ENCODE measurements around the gene ACTR3C. TPM values are rescaled to one million over a fixed set of nuclear protein-coding genes. Genes with fewer than 3 reads are reported as not detected.
"Not testable (repeated sequence)": the region's sequence is repeated elsewhere in the genome, so short reads cannot be mapped to it uniquely, and the experiment has no call there.

ACTR3C gene
- polyA plus RNA-seq, 2 donors = 8.0 to 8.5 TPM

GRCh38 chr7:150276132-150276695 lies 47.1 kb downstream of the ACTR3C start:
- not testable (repeated sequence) for H3K27ac ChIP-seq (ENCODE audit: low read depth in 2 of 2, low read length in 1 of 2); H3K4me3 ChIP-seq (ENCODE audit: low read depth in 1 of 2, low read length in 2 of 2); H3K27me3 ChIP-seq (ENCODE audit: control insufficient read depth in 1 of 2, insufficient read depth in 2 of 2, low read length in 2 of 2); H3K9me3 ChIP-seq (ENCODE audit: control insufficient read depth in 2 of 2, insufficient read depth in 1 of 2, low read depth in 1 of 2, low read length in 1 of 2); H3K4me1 ChIP-seq (ENCODE audit: control insufficient read depth in 2 of 2, insufficient read depth in 2 of 2, low read length in 1 of 2); H3K36me3 ChIP-seq (ENCODE audit: control insufficient read depth in 2 of 2, insufficient read depth in 2 of 2, low read length in 1 of 2)
- WGBS, 2 donors = 56 to 59% methylated on average over 6 of the region's 6 CpGs

DNA sequence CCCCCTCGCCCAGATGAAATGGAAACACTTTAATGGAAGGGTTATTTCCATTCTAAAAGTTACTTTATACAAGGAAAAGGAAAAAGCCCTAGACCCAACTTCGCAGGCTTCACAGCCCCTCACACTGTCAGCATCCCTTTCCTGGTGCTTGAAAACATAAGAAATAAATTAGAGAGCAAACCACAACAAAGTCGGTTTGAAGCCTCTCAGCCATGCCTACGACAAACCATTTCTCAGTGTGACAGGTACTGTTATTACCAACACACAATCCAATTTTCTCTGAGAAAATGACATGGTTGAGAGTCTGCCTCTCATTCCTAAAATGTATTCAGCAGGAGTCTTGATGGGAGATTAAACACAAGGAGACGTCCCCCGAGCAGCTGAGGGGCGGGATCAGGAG lies 51.4 kb downstream of the ACTR3C start:
- H3K4me1 ChIP-seq (ENCODE audit: control insufficient read depth in 2 of 2, insufficient read depth in 2 of 2, low read length in 1 of 2); H3K4me3 ChIP-seq (ENCODE audit: low read depth in 1 of 2, low read length in 2 of 2); H3K27me3 ChIP-seq (ENCODE audit: control insufficient read depth in 1 of 2, insufficient read depth in 2 of 2, low read length in 2 of 2); H3K9me3 ChIP-seq (ENCODE audit: control insufficient read depth in 2 of 2, insufficient read depth in 1 of 2, low read depth in 1 of 2, low read length in 1 of 2); H3K36me3 ChIP-seq (ENCODE audit: control insufficient read depth in 2 of 2, insufficient read depth in 2 of 2, low read length in 1 of 2); H3K27ac ChIP-seq (ENCODE audit: low read depth in 2 of 2, low read length in 1 of 2): not testable (repeated sequence)
- WGBS, 2 donors = 81% methylated on average over 5 to 6 of the region's 7 CpGs

DNA sequence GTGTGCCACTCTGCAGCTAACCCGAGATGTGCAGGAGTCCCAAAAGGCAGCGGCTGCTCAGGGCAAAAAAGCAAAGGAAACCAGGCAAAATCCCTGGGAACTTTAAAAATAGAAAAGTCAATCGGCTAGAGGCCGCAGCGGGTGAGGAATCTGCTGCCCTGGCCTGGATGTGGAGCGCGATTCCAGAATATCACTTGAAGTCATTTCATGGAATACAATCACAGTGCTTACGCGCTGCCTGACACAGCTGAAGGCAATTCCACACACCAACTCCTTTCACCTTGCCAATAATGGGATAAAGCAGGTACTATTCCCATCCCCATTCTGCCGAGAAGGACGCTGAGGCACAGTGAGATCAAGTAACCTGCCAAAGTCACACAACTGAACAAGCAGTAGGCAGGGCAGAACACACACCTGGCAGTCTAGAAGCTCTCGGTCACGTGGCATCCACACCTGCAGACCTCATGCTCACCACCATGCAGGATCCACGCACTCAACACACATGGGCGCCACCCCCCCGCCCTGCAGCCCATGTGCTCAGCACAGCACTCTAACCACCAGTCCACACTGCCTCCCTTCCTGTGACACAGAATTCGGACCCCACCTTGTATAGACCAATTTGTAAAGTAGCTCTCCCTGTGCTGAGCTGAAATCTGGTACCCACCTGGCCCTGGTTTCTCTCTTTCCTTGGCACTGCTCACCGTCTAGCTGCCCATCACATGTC lies 53.1 kb downstream of the ACTR3C start:
- 93 to 97% methylated on average over 8 to 10 of the region's 18 CpGs for WGBS, 2 donors
- H3K9me3 ChIP-seq (ENCODE audit: control insufficient read depth in 2 of 2, insufficient read depth in 1 of 2, low read depth in 1 of 2, low read length in 1 of 2); H3K27ac ChIP-seq (ENCODE audit: low read depth in 2 of 2, low read length in 1 of 2); H3K36me3 ChIP-seq (ENCODE audit: control insufficient read depth in 2 of 2, insufficient read depth in 2 of 2, low read length in 1 of 2); H3K4me1 ChIP-seq (ENCODE audit: control insufficient read depth in 2 of 2, insufficient read depth in 2 of 2, low read length in 1 of 2); H3K27me3 ChIP-seq (ENCODE audit: control insufficient read depth in 1 of 2, insufficient read depth in 2 of 2, low read length in 2 of 2); H3K4me3 ChIP-seq (ENCODE audit: low read depth in 1 of 2, low read length in 2 of 2): not testable (repeated sequence)

- WGBS, 2 donors = no CpG with 5 or more reads among the region's 17 CpGs
- H3K27me3 ChIP-seq (ENCODE audit: control insufficient read depth in 1 of 2, insufficient read depth in 2 of 2, low read length in 2 of 2); H3K4me1 ChIP-seq (ENCODE audit: control insufficient read depth in 2 of 2, insufficient read depth in 2 of 2, low read length in 1 of 2); H3K9me3 ChIP-seq (ENCODE audit: control insufficient read depth in 2 of 2, insufficient read depth in 1 of 2, low read depth in 1 of 2, low read length in 1 of 2); H3K4me3 ChIP-seq (ENCODE audit: low read depth in 1 of 2, low read length in 2 of 2); H3K36me3 ChIP-seq (ENCODE audit: control insufficient read depth in 2 of 2, insufficient read depth in 2 of 2, low read length in 1 of 2); H3K27ac ChIP-seq (ENCODE audit: low read depth in 2 of 2, low read length in 1 of 2): not testable (repeated sequence)
These were observed 54.5 kb downstream of the ACTR3C start for GRCh38 chr7:150268798-150269197.

- not testable (repeated sequence) for H3K4me3 ChIP-seq (ENCODE audit: low read depth in 1 of 2, low read length in 2 of 2); H3K9me3 ChIP-seq (ENCODE audit: control insufficient read depth in 2 of 2, insufficient read depth in 1 of 2, low read depth in 1 of 2, low read length in 1 of 2); H3K4me1 ChIP-seq (ENCODE audit: control insufficient read depth in 2 of 2, insufficient read depth in 2 of 2, low read length in 1 of 2); H3K27me3 ChIP-seq (ENCODE audit: control insufficient read depth in 1 of 2, insufficient read depth in 2 of 2, low read length in 2 of 2); H3K36me3 ChIP-seq (ENCODE audit: control insufficient read depth in 2 of 2, insufficient read depth in 2 of 2, low read length in 1 of 2); H3K27ac ChIP-seq (ENCODE audit: low read depth in 2 of 2, low read length in 1 of 2)
- 66 to 71% methylated on average over 1 of the region's 8 CpGs for whole genome bisulfite sequencing, 2 donors
These were observed 55.1 kb downstream of the ACTR3C start for GRCh38 chr7:150268287-150268686.

DNA sequence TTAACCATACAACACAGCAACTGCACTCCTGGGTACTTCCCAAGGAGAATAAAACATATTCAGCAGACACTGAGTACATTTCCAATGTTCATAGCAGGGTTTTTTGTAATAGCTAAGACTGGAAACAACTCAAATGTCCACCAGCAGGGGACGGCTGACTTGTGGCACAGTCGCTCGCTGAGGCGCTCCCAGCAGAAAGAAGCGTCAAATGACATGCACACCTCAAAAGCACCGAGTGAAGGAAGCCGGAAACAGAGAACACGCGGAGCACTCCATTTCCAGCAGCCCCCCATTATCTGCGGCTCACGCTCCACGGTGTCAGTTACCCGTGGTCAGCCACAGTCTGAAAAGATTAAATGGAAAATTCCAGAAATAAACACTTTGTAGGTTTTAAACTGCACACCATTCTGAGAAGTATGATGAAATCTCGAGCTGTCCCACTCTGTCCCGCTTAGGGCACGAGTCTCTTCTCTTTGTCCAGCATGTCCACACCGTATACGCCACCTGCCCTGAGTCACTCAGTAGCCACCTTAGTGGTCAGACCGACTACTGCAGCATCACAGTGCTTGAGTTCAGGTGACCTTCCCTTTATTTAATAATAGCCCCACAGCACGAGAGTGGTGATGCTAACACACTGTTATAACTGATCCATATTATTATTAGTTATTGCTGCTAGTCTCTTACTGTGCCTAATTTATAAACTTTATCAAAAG lies 56.2 kb downstream of the ACTR3C start:
- not testable (repeated sequence) for H3K36me3 ChIP-seq (ENCODE audit: control insufficient read depth in 2 of 2, insufficient read depth in 2 of 2, low read length in 1 of 2); H3K27ac ChIP-seq (ENCODE audit: low read depth in 2 of 2, low read length in 1 of 2); H3K27me3 ChIP-seq (ENCODE audit: control insufficient read depth in 1 of 2, insufficient read depth in 2 of 2, low read length in 2 of 2); H3K4me3 ChIP-seq (ENCODE audit: low read depth in 1 of 2, low read length in 2 of 2); H3K9me3 ChIP-seq (ENCODE audit: control insufficient read depth in 2 of 2, insufficient read depth in 1 of 2, low read depth in 1 of 2, low read length in 1 of 2); H3K4me1 ChIP-seq (ENCODE audit: control insufficient read depth in 2 of 2, insufficient read depth in 2 of 2, low read length in 1 of 2)
- 83 to 85% methylated on average over 20 of the region's 20 CpGs for WGBS, 2 donors

GRCh38 chr7:150262656-150263055 lies 60.7 kb downstream of the ACTR3C start:
- H3K27me3 ChIP-seq (ENCODE audit: control insufficient read depth in 1 of 2, insufficient read depth in 2 of 2, low read length in 2 of 2); H3K36me3 ChIP-seq (ENCODE audit: control insufficient read depth in 2 of 2, insufficient read depth in 2 of 2, low read length in 1 of 2); H3K27ac ChIP-seq (ENCODE audit: low read depth in 2 of 2, low read length in 1 of 2); H3K9me3 ChIP-seq (ENCODE audit: control insufficient read depth in 2 of 2, insufficient read depth in 1 of 2, low read depth in 1 of 2, low read length in 1 of 2); H3K4me3 ChIP-seq (ENCODE audit: low read depth in 1 of 2, low read length in 2 of 2); H3K4me1 ChIP-seq (ENCODE audit: control insufficient read depth in 2 of 2, insufficient read depth in 2 of 2, low read length in 1 of 2): not testable (repeated sequence)
- WGBS, 2 donors = 82 to 88% methylated on average over 5 of the region's 5 CpGs

DNA sequence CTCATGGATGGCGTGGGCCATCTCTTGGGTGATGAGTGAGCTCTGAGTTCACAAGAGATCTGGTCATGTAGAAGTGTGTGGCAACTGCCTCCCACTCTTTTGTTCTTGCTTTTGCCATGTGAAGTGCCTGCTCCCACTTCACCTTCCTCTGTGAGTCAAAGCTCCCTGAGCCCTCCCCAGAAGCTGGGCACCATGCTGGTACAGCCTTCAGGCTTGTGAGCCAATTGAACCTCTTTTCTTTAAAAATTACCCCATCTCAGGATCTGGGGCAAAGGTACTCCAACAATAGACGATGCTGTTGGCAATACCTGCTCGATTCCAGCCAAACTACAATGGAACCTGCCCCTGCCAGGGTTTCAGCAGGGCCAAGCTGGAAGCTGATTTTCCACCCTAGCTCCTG lies 75.6 kb downstream of the ACTR3C start:
- H3K4me3 ChIP-seq (ENCODE audit: low read depth in 1 of 2, low read length in 2 of 2); H3K9me3 ChIP-seq (ENCODE audit: control insufficient read depth in 2 of 2, insufficient read depth in 1 of 2, low read depth in 1 of 2, low read length in 1 of 2); H3K27ac ChIP-seq (ENCODE audit: low read depth in 2 of 2, low read length in 1 of 2); H3K4me1 ChIP-seq (ENCODE audit: control insufficient read depth in 2 of 2, insufficient read depth in 2 of 2, low read length in 1 of 2); H3K27me3 ChIP-seq (ENCODE audit: control insufficient read depth in 1 of 2, insufficient read depth in 2 of 2, low read length in 2 of 2); H3K36me3 ChIP-seq (ENCODE audit: control insufficient read depth in 2 of 2, insufficient read depth in 2 of 2, low read length in 1 of 2): not testable (repeated sequence)
- 90 to 91% methylated on average over 2 of the region's 3 CpGs for WGBS, 2 donors

DNA sequence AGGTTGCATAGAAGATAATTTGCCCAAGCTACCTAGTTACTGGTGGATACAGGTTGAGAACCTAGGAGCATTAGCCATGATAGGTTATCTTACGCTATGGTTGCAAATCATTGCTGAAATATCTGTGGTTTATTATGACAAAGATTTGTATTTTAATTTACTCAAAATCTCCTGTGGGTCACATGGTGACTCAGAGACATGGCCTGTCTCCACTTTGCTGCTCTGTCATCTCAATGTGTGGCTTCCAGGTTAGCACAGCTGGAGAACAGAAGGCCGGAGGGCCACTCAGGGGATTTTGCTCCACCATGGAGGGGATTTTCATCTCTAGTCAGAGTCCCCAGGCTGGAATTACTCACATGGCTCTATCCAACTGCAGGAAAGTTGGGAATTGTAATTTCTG lies 78.1 kb downstream of the ACTR3C start:
- not testable (repeated sequence) for H3K27ac ChIP-seq (ENCODE audit: low read depth in 2 of 2, low read length in 1 of 2); H3K4me1 ChIP-seq (ENCODE audit: control insufficient read depth in 2 of 2, insufficient read depth in 2 of 2, low read length in 1 of 2); H3K9me3 ChIP-seq (ENCODE audit: control insufficient read depth in 2 of 2, insufficient read depth in 1 of 2, low read depth in 1 of 2, low read length in 1 of 2); H3K27me3 ChIP-seq (ENCODE audit: control insufficient read depth in 1 of 2, insufficient read depth in 2 of 2, low read length in 2 of 2); H3K4me3 ChIP-seq (ENCODE audit: low read depth in 1 of 2, low read length in 2 of 2); H3K36me3 ChIP-seq (ENCODE audit: control insufficient read depth in 2 of 2, insufficient read depth in 2 of 2, low read length in 1 of 2)
- WGBS, 2 donors = 84 to 90% methylated on average over 2 of the region's 2 CpGs

DNA sequence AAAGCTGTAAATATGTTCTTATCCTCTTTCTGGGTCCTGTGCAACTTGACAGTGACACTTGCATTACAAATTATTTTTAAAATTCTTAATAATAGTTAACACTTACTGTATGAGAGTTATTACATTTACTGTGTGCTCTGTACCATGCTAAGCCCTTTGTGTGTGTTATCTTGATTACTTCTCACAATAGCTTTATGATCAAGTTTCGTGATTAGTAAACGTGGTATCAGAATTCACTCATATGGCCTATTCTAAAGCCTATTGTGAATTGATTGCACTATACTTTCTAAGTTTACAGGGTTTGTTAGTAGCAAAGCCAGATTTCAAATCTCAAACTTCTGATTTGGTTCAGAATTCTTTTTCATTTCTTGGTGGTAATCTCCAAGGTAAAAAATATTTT lies 80.4 kb downstream of the ACTR3C start:
- not testable (repeated sequence) for H3K27me3 ChIP-seq (ENCODE audit: control insufficient read depth in 1 of 2, insufficient read depth in 2 of 2, low read length in 2 of 2); H3K4me3 ChIP-seq (ENCODE audit: low read depth in 1 of 2, low read length in 2 of 2); H3K4me1 ChIP-seq (ENCODE audit: control insufficient read depth in 2 of 2, insufficient read depth in 2 of 2, low read length in 1 of 2); H3K36me3 ChIP-seq (ENCODE audit: control insufficient read depth in 2 of 2, insufficient read depth in 2 of 2, low read length in 1 of 2); H3K27ac ChIP-seq (ENCODE audit: low read depth in 2 of 2, low read length in 1 of 2); H3K9me3 ChIP-seq (ENCODE audit: control insufficient read depth in 2 of 2, insufficient read depth in 1 of 2, low read depth in 1 of 2, low read length in 1 of 2)
- WGBS, 2 donors = 74 to 84% methylated on average over 2 of the region's 2 CpGs

All from esophagus (tissue), 2 donors.